GM20431 (cell line): ENCODE measurements around the gene LHX5.

ENCODE experiments used
- in situ Hi-C: fragments of 300-500 bp; cut with MseI, MboI; formaldehyde crosslinking; loops from one replicate; pipeline ENCODE4 v1.15.0; 2020; ENCODE audit warnings: low sequenced_read_pairs; ENCODE audit not compliant: unreplicated experiment

Gene LHX5

GRCh38 chr12:113422030-113422885, 49.4 kb downstream of the LHX5 start, which contains the start of gene SDSL:
TSS of gene SDSL (plus strand) at chr12:113422380. CDS start at chr12:113427983, 5,603 bp downstream.
- in situ Hi-C loops = no loop called here

DNA sequence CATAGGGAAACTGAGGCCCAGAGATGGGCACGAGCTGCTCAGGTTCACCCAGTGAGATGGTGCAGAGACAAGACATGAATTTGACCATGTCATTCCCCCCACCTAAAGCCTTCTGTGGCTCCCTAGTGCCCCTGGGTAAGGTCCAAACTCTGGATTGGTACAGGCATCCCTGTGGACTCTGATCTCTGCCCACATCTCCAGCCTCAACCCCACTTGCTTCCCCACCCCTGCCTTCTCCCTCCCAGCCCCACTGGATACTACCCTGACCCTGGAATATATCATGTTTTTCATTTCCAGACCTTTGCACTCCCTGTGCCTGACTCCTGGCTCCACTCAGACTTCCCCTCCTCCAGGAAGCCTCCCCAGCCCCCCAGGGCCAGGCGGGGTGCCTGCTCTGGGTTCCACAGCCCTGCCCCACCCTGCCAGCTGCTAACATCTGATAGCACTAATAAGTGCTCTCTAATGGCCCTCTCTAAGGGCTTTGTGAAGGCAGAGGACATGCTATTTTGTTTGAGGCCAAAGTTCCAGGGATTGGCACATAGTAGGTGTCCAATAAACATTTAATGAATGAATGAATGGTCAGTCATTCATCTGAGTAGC, 50.6 kb downstream of the LHX5 start:
- in situ Hi-C loops = no loop called here

DNA sequence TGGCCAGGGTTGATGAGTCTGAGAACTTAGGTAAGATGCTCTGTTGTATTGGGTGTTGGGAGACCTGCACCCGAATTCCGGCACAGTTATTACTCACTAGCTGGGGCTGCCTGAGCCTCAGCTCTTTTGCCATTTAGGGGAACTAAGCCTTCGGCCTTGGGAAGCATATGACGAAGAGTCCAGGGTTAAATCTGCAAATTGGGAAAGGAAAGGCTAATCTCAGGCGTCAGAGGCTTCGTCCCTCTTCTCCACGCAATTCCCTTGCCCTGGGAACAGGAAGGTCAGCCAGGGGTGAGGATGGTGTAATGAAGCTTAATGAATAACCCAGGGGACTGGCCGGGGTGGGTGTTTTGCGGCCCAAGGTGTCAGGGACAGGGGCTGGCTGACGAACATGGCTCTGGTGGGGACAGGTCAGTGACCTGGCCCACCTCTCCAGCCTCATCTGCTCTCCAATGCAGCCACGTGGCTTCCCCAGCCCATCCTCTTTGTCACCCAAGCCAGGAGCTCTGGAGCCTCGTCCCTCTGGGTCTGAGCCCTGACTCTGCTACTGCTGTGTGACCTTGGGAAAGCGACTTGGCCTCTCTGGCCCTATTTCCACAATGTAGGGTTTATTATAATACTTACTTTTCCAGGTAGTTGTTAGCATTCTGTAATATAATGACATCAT, 53.3 kb downstream of the LHX5 start:
- in situ Hi-C loops = no loop called here

GRCh38 chr12:113416091-113416754, 55.4 kb downstream of the LHX5 start:
- in situ Hi-C loops = no loop called here

DNA sequence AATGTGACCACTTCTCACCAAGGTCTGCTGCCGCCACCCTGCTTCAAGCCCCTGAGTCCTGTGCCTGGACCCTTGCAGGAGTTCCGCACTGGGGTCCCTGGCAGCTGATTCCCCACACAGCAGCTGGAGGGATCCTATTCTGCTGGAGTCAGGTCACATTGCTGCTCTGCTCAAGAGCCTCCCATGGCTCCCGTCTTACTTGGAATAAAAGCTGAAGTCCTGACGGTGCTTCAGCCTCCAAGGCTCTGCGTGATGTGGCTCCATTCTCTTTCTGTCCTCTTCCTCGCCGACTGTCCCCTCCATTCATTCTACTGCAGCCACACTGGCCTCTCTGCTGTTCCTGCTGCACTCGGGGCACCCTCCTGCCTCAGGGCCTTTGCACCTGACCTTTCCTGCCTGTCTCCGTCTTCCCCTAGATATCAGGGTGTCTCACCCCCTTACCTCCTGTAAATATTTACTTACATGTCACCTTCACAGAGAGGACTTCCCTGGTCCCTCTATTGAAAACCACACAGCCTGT, 57.1 kb downstream of the LHX5 start:
- in situ Hi-C loops = no loop called here

DNA sequence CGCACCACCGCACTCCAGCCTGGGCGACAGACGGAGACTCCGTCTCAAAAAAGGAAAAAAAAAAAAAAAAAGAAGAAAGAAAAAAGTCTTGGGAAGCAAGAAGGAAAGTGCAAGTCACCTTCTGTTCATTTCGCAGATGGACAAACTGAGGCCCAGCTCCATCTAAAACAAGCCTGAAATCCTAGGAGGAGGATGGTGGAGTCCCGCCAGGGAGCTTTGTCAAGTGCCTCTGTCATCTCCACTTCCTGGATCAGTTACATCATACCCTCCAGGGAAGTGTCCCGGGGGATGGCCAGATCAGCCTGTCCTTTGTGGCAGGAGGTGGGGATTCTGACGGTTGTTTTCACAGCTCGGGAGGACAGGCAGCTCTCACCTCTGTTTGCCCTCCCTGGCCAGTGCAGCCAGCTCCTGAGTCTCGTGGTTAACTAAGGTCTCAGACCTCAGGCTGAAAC, 58.2 kb downstream of the LHX5 start:
- in situ Hi-C loops = no loop called here
